Fibroblast of the conjunctiva (primary cell): ENCODE measurements around the gene CCDC181.
"Not testable (repeated sequence)": the region's sequence is repeated elsewhere in the genome, so short reads cannot be mapped to it uniquely, and the experiment has no call there.

Source experiments
- DNase-seq: peaks from one replicate; pipeline ENCODE4 v3.0.0-alpha.2; 2010; ENCODE audit warnings: low read depth

CCDC181 gene

GRCh38 chr1:169427081-169427641, at the start of gene CCDC181:
Gene CCDC181 (minus strand): TSS chr1:169427474. CDS start chr1:169424927, 2,547 bp downstream.
- DNase-seq = peak; percentile 56

GRCh38 chr1:169475806-169476387, 48.6 kb upstream of the CCDC181 start:
- no peak for DNase-seq

GRCh38 chr1:169474302-169474995, 47.2 kb upstream of the CCDC181 start:
- no peak for DNase-seq

- DNase-seq = no peak
Measured at GRCh38 chr1:169473347-169473746, 46.1 kb upstream of the CCDC181 start.

- no peak for DNase-seq
Measured at GRCh38 chr1:169472738-169473137, 45.5 kb upstream of the CCDC181 start.

GRCh38 chr1:169468982-169469381, 41.7 kb upstream of the CCDC181 start:
- no peak for DNase-seq

- peak; percentile 27 for DNase-seq
Measured at GRCh38 chr1:169466259-169467230, 39.3 kb upstream of the CCDC181 start.

- DNase-seq = no peak
Measured at GRCh38 chr1:169465281-169465680, 38.0 kb upstream of the CCDC181 start.

GRCh38 chr1:169462385-169462784, 35.1 kb upstream of the CCDC181 start:
- DNase-seq = no peak

GRCh38 chr1:169461390-169462000, 34.2 kb upstream of the CCDC181 start:
- DNase-seq = no peak

- DNase-seq = no peak
Measured at GRCh38 chr1:169460191-169460833, 33.0 kb upstream of the CCDC181 start.

GRCh38 chr1:169457443-169457842, 30.2 kb upstream of the CCDC181 start:
- no peak for DNase-seq

GRCh38 chr1:169456029-169456428, 28.8 kb upstream of the CCDC181 start:
- DNase-seq = no peak

- no peak for DNase-seq
Measured at GRCh38 chr1:169452921-169453320, 25.6 kb upstream of the CCDC181 start.

- no peak for DNase-seq
Measured at GRCh38 chr1:169451218-169451824, 24.0 kb upstream of the CCDC181 start.

GRCh38 chr1:169443923-169444322, 16.6 kb upstream of the CCDC181 start:
- DNase-seq = no peak

- no peak for DNase-seq
Measured at GRCh38 chr1:169426174-169426705, 1.0 kb downstream of the CCDC181 start.

- no peak for DNase-seq
Measured at GRCh38 chr1:169421309-169421708, 6.0 kb downstream of the CCDC181 start.

GRCh38 chr1:169414952-169415351, 12.3 kb downstream of the CCDC181 start:
- no peak for DNase-seq

- not testable (repeated sequence) for DNase-seq
Measured at GRCh38 chr1:169408340-169408739, 18.9 kb downstream of the CCDC181 start.

- DNase-seq = not testable (repeated sequence)
Measured at GRCh38 chr1:169402578-169402977, 24.7 kb downstream of the CCDC181 start.
